GM18951 (cell line): ENCODE data around the gene CDKN2AIPNL.
"Not testable (repeated sequence)": the region's sequence is repeated elsewhere in the genome, so short reads cannot be mapped to it uniquely, and the experiment has no call there.

Experiments
- POLR2A ChIP-seq: IDR thresholded peaks from 4 replicates; pipeline ENCODE4 v1.6.1; 2011; ENCODE audit warnings: mild to moderate bottlenecking; ENCODE audit not compliant: insufficient read length, insufficient read depth; ENCODE audit errors: extremely low read depth
- in situ Hi-C: fragments of 300-500 bp; cut with MboI; formaldehyde crosslinking; loops from one replicate; pipeline ENCODE4 v1.12.0; 2022; ENCODE audit warnings: low sequenced_read_pairs, mixed read lengths, inconsistent platforms; ENCODE audit not compliant: unreplicated experiment

Gene CDKN2AIPNL

GRCh38 chr5:134432677-134433359, 21.1 kb upstream of the CDKN2AIPNL start:
- in situ Hi-C loops, result no loop called here
- no peak for TF ChIP-seq POLR2A

- TF ChIP-seq POLR2A, result no peak
- in situ Hi-C loops, result no loop called here
Observed at GRCh38 chr5:134432174-134432573, 20.5 kb upstream of the CDKN2AIPNL start.

GRCh38 chr5:134430001-134430569, 18.4 kb upstream of the CDKN2AIPNL start:
- in situ Hi-C loops, result no loop called here
- TF ChIP-seq POLR2A, result no peak

- in situ Hi-C loops, result no loop called here
Observed at GRCh38 chr5:134427540-134428041, 15.9 kb upstream of the CDKN2AIPNL start.

GRCh38 chr5:134426361-134426760, 14.7 kb upstream of the CDKN2AIPNL start:
- TF ChIP-seq POLR2A, result no peak
- in situ Hi-C loops, result no loop called here

More at GRCh38 chr5:134427540-134428041, 15.9 kb upstream of the CDKN2AIPNL start:
- no peak for TF ChIP-seq POLR2A

GRCh38 chr5:134423376-134423775, 11.7 kb upstream of the CDKN2AIPNL start:
- TF ChIP-seq POLR2A, result no peak
- in situ Hi-C loops, result no loop called here

- in situ Hi-C loops, result no loop called here
- no peak for TF ChIP-seq POLR2A
Observed at GRCh38 chr5:134422791-134423365, 11.2 kb upstream of the CDKN2AIPNL start.

GRCh38 chr5:134421038-134421437, 9.4 kb upstream of the CDKN2AIPNL start:
- in situ Hi-C loops, result not testable (repeated sequence)

- TF ChIP-seq POLR2A, result no peak
- in situ Hi-C loops, result no loop called here
Observed at GRCh38 chr5:134420343-134420742, 8.7 kb upstream of the CDKN2AIPNL start.

- TF ChIP-seq POLR2A, result no peak
- in situ Hi-C loops, result no loop called here
Observed at GRCh38 chr5:134418958-134419357, 7.3 kb upstream of the CDKN2AIPNL start.

- in situ Hi-C loops, result no loop called here
- no peak for TF ChIP-seq POLR2A
Observed at GRCh38 chr5:134417707-134418106, 6.0 kb upstream of the CDKN2AIPNL start.

GRCh38 chr5:134413046-134413445, 1.4 kb upstream of the CDKN2AIPNL start:
- no peak for TF ChIP-seq POLR2A
- in situ Hi-C loops, result no loop called here

GRCh38 chr5:134411228-134411545, 494 bp downstream of the CDKN2AIPNL start:
- no peak for TF ChIP-seq POLR2A
- in situ Hi-C loops, result no loop called here

GRCh38 chr5:134410822-134411221, 859 bp downstream of the CDKN2AIPNL start:
- in situ Hi-C loops, result no loop called here
- TF ChIP-seq POLR2A, result no peak

- in situ Hi-C loops, result no loop called here
- TF ChIP-seq POLR2A, result no peak
Observed at GRCh38 chr5:134409321-134409720, 2.4 kb downstream of the CDKN2AIPNL start.

GRCh38 chr5:134406390-134406789, 5.3 kb downstream of the CDKN2AIPNL start:
- TF ChIP-seq POLR2A, result no peak
- in situ Hi-C loops, result no loop called here
